ENCODE results near the gene MAST4.

The MAST4 gene

GRCh38 chr5:67193439-67193807 is 597.2 kb downstream of the MAST4 start:
- H3K27ac ChIP-seq (ENCODE audit: extremely low read depth, low read depth, low read length): no peak overlapping the region
- H3K4me3 ChIP-seq (ENCODE audit: low read depth, low read length): no peak overlapping the region
- CTCF ChIA-PET: no interaction called here

GRCh38 chr5:67194166-67194565 is 598.0 kb downstream of the MAST4 start:
- CTCF ChIA-PET: no interaction called here
- Histone ChIP-seq H3K27ac (ENCODE audit: extremely low read depth, low read depth, low read length) (no peak overlapping the region), H3K4me1 (ENCODE audit: control insufficient read depth, insufficient read depth, low read length) (no peaks in the 10 kb centered on the region), H3K4me3 (ENCODE audit: low read depth, low read length) (no peak overlapping the region), H3K36me3 (ENCODE audit: control insufficient read depth in 2 of 2, insufficient read depth in 1 of 2, low read length in 2 of 2) (no peaks in the 10 kb centered on the region), H3K9me3 (ENCODE audit: control insufficient read depth, insufficient read depth, low read depth, low read length) (no peaks in the 10 kb centered on the region)
- TF ChIP-seq ZNF341 (tag by site-specific recombination; IDR thresholded peaks at IDR 0.05; ENCODE audit: low read depth) (no peak), EGR2 (tag by site-specific recombination; IDR thresholded peaks at IDR 0.05; ENCODE audit: low read depth) (no peak), ZNF473 (tag by site-specific recombination; IDR thresholded peaks at IDR 0.05) (no peak)
- POLR2A ChIA-PET: no interaction called here

More at GRCh38 chr5:67193439-67193807, 597.2 kb downstream of the MAST4 start:
- Histone ChIP-seq H3K4me1 (ENCODE audit: control insufficient read depth, insufficient read depth, low read length) (no peaks in the 10 kb centered on the region), H3K36me3 (ENCODE audit: control insufficient read depth in 2 of 2, insufficient read depth in 1 of 2, low read length in 2 of 2) (no peaks in the 10 kb centered on the region), H3K9me3 (ENCODE audit: control insufficient read depth, insufficient read depth, low read depth, low read length) (no peaks in the 10 kb centered on the region)
- POLR2A ChIA-PET: no interaction called here
- TF ChIP-seq ZNF449 (tag by site-specific recombination; IDR thresholded peaks at IDR 0.05): no peak
- no peak for TF ChIP-seq ZFP41 (tag by site-specific recombination; IDR thresholded peaks at IDR 0.05; ENCODE audit: borderline replicate concordance)
- TF ChIP-seq OSR2 (tag by site-specific recombination; IDR thresholded peaks at IDR 0.05): no peak

- Histone ChIP-seq H3K4me1 (ENCODE audit: control insufficient read depth, insufficient read depth, low read length) (no peaks in the 10 kb centered on the region), H3K36me3 (ENCODE audit: control insufficient read depth in 2 of 2, insufficient read depth in 1 of 2, low read length in 2 of 2) (no peaks in the 10 kb centered on the region), H3K27ac (ENCODE audit: extremely low read depth, low read depth, low read length) (no peak overlapping the region), H3K4me3 (ENCODE audit: low read depth, low read length) (no peak overlapping the region), H3K9me3 (ENCODE audit: control insufficient read depth, insufficient read depth, low read depth, low read length) (no peaks in the 10 kb centered on the region)
- POLR2A ChIA-PET: no interaction called here
- CTCF ChIA-PET: interaction anchor here (0.7 kb wide), 1 partner anchor 354 kb away, joined by 5 read pairs; no protein-coding TSS in a partner anchor
- TF ChIP-seq TSHZ1 (tag by site-specific recombination; IDR thresholded peaks at IDR 0.05; ENCODE audit: borderline replicate concordance): no peak
- TF ChIP-seq GFI1B (tag by site-specific recombination; IDR thresholded peaks at IDR 0.05): no peak
- no peak for TF ChIP-seq CTCF (tag by site-specific recombination; IDR thresholded peaks at IDR 0.05)
- TF ChIP-seq ZNF223 (tag by site-specific recombination; IDR thresholded peaks at IDR 0.05): no peak
- no peak for TF ChIP-seq ZBTB11 (tag by site-specific recombination; conservative IDR thresholded peaks at IDR 0.05; ENCODE audit: low read depth)
- TF ChIP-seq ZNF280C (tag by site-specific recombination; IDR thresholded peaks at IDR 0.05): no peak
- TF ChIP-seq ZNF830 (tag by site-specific recombination; IDR thresholded peaks at IDR 0.05; ENCODE audit: low read depth): no peak
- TF ChIP-seq ZSCAN23 (tag by site-specific recombination; IDR thresholded peaks at IDR 0.05): no peak
Observed at GRCh38 chr5:67195406-67196275, 599.4 kb downstream of the MAST4 start.
